ENCODE measurements around the gene FHOD3.
"Not testable (repeated sequence)": the region's sequence is repeated elsewhere in the genome, so short reads cannot be mapped to it uniquely, and the experiment has no call there.

The FHOD3 gene

GRCh38 chr18:36348331-36348730 lies 50.8 kb downstream of the FHOD3 start:
- DNase-seq = no peak

- DNase-seq = no peak
These were observed 51.5 kb downstream of the FHOD3 start for GRCh38 chr18:36348971-36349417.

GRCh38 chr18:36349552-36349951 lies 52.0 kb downstream of the FHOD3 start:
- DNase-seq = no peak

GRCh38 chr18:36350251-36350651 lies 52.7 kb downstream of the FHOD3 start:
- no peak for DNase-seq

- DNase-seq = no peak
These were observed 53.4 kb downstream of the FHOD3 start for GRCh38 chr18:36350839-36351469.

- DNase-seq = peak in 22 of 56 donors; percentile 2 to 65 (median 22)
These were observed 54.9 kb downstream of the FHOD3 start for GRCh38 chr18:36352384-36352783.

- no peak for DNase-seq
These were observed 57.5 kb downstream of the FHOD3 start for GRCh38 chr18:36354989-36355388.

- DNase-seq = no peak
These were observed 58.0 kb downstream of the FHOD3 start for GRCh38 chr18:36355511-36355910.

GRCh38 chr18:36356741-36357140 lies 59.2 kb downstream of the FHOD3 start:
- DNase-seq = not testable (repeated sequence)

GRCh38 chr18:36358141-36358540 lies 60.6 kb downstream of the FHOD3 start:
- no peak for DNase-seq

- no peak for DNase-seq
These were observed 62.9 kb downstream of the FHOD3 start for GRCh38 chr18:36360256-36360909.

- DNase-seq = no peak
These were observed 67.6 kb downstream of the FHOD3 start for GRCh38 chr18:36364911-36365624.

GRCh38 chr18:36365836-36366775 lies 68.6 kb downstream of the FHOD3 start:
- DNase-seq = no peak

GRCh38 chr18:36366994-36367839 lies 69.7 kb downstream of the FHOD3 start:
- no peak for DNase-seq

- no peak for DNase-seq
These were observed 71.4 kb downstream of the FHOD3 start for GRCh38 chr18:36368889-36369288.

GRCh38 chr18:36372903-36373311 lies 75.4 kb downstream of the FHOD3 start:
- DNase-seq = no peak

GRCh38 chr18:36374262-36374661 lies 76.7 kb downstream of the FHOD3 start:
- no peak for DNase-seq

- no peak for DNase-seq
These were observed 77.6 kb downstream of the FHOD3 start for GRCh38 chr18:36375118-36375517.

- DNase-seq = no peak
These were observed 78.8 kb downstream of the FHOD3 start for GRCh38 chr18:36376361-36376760.

GRCh38 chr18:36377626-36378025 lies 80.1 kb downstream of the FHOD3 start:
- DNase-seq = no peak

All from amygdala (tissue), 56 donors.